ENCODE measurements around the gene LSAMP. TPM values are rescaled to one million over a fixed set of nuclear protein-coding genes. Genes with fewer than 3 reads are reported as not detected.

The LSAMP gene
- total RNA-seq, 1 experiment from 2014 or later: 0.90 TPM

- no peak for DNase-seq
Measured at GRCh38 chr3:116391296-116392201, 53.7 kb downstream of the LSAMP start.

More at GRCh38 chr3:116391296-116392201, 53.7 kb downstream of the LSAMP start:
- no peak overlapping the region for H2BK15ac ChIP-seq (ENCODE audit: low read depth, low read length)
- no peak overlapping the region for H3K4me2 ChIP-seq (ENCODE audit: insufficient read depth, insufficient read length, low read length)
- H3T11ph ChIP-seq (ENCODE audit: low read length): no peak overlapping the region
- no peak overlapping the region for H2BK120ac ChIP-seq (ENCODE audit: low read depth, low read length, poor library complexity, severe bottlenecking)
- peak overlapping the region; percentile 72; the same call in 1 of the 2 replicates for H3K14ac ChIP-seq (ENCODE audit: insufficient read depth, low read length)
- no peak overlapping the region for H3K27ac ChIP-seq (ENCODE audit: insufficient read length, low read depth, low read length)
- H3K9me3 Mint-ChIP-seq: peaks cover 0 to 3% of the 10 kb centered on the region in 2 experiments; a peak in 1 of 5 replicates
- H3K4me1 ChIP-seq (ENCODE audit: insufficient read depth, low read length): peaks cover 9% of the 10 kb centered on the region; the same call in 1 of the 2 replicates
- no peak overlapping the region for H3K23ac ChIP-seq (ENCODE audit: insufficient read length, low read depth, low read length)
- no peak overlapping the region for H3K4ac ChIP-seq (ENCODE audit: low read depth, low read length)
- no peak overlapping the region for H3K18ac ChIP-seq (ENCODE audit: insufficient read length, low read depth, low read length)
- no peak overlapping the region for H4K5ac ChIP-seq (ENCODE audit: insufficient read length, low read depth, low read length)
- H3K4me1 Mint-ChIP-seq: peaks cover 23 to 24% of the 10 kb centered on the region in 2 experiments
- no peak overlapping the region for H4K8ac ChIP-seq (replicated peaks; ENCODE audit: insufficient read length, low read depth, low read length)
- H3K27me3 Mint-ChIP-seq (ENCODE audit: low read depth): no peaks in the 10 kb centered on the region; the same call in 1 of the 2 replicates
- H4K91ac ChIP-seq (ENCODE audit: insufficient read length, low read depth, low read length): no peak overlapping the region
- H3K27ac Mint-ChIP-seq: no peak overlapping the region
- H3K36me3 Mint-ChIP-seq (ENCODE audit: insufficient read depth in 1 of 3, low read depth in 3 of 3): no peaks in the 10 kb centered on the region
- no peak overlapping the region for H2AFZ ChIP-seq (ENCODE audit: low read length)
- H2AK5ac ChIP-seq (ENCODE audit: insufficient read length, low read length): no peak overlapping the region
- no peaks in the 10 kb centered on the region for H3K23me2 ChIP-seq (ENCODE audit: insufficient read length, low read depth, low read length, poor library complexity, severe bottlenecking)
- no CpG with 5 or more reads among the region's 23 CpGs for WGBS (ENCODE audit: extremely low coverage, insufficient read length, low lambda C conversion rate)
- H2BK5ac ChIP-seq (ENCODE audit: insufficient read length, low read length): no peak overlapping the region
- H3K56ac ChIP-seq (ENCODE audit: insufficient read length, low read depth, low read length): no peak overlapping the region
- H4K20me1 ChIP-seq (ENCODE audit: control insufficient read depth, insufficient read depth, insufficient read length): no peaks in the 10 kb centered on the region
- TF ChIP-seq CTCF (conservative IDR thresholded peaks at IDR 0.05): no peak
- H3K9ac ChIP-seq (ENCODE audit: extremely low read depth, insufficient read length, low read length): no peak overlapping the region
- no peaks in the 10 kb centered on the region for H3K79me1 ChIP-seq (ENCODE audit: insufficient read depth, low read depth, low read length, poor library complexity, severe bottlenecking)
- no peak overlapping the region for H2BK12ac ChIP-seq (ENCODE audit: insufficient read length, low read depth, low read length)
- H3K9me3 ChIP-seq (ENCODE audit: control insufficient read depth, low read depth, low read length): no peaks in the 10 kb centered on the region
- no peak overlapping the region for H3K4me3 Mint-ChIP-seq
- no peaks in the 10 kb centered on the region for H3K27me3 ChIP-seq (ENCODE audit: insufficient read depth, low read length)
- no peak overlapping the region for H2BK20ac ChIP-seq (ENCODE audit: low read depth, low read length, poor library complexity, severe bottlenecking)
- H3K79me2 ChIP-seq (ENCODE audit: insufficient read depth, low read length): no peaks in the 10 kb centered on the region
